Daoy (cell line): ENCODE results near the gene NAA25. TPM values are rescaled to one million over a fixed set of nuclear protein-coding genes. Genes with fewer than 3 reads are reported as not detected.

ENCODE experiments used
- total RNA-seq: library from RNA; depleted of rRNA; stranded (reverse); fragments of >200 nt; shearing (Covaris generic); gene quantifications from 2 replicates; pipeline ENCODE4 v1.2.3, GENCODE V29; 2014; rRNA removed

The NAA25 gene
- total RNA-seq, 1 experiment from 2014 or later = 30.2 TPM

Other genes starting within 250 kb of the NAA25 start
- 8.9 and 10.3 TPM in 2 replicates for gene TMEM116, start 95.6 kb downstream of the NAA25 start, total RNA-seq
- 49.8 and 54.2 TPM in 2 replicates for gene ERP29, start 95.4 kb downstream of the NAA25 start, total RNA-seq
- gene TRAFD1, start 16.8 kb upstream of the NAA25 start, total RNA-seq = 34.8 and 36.2 TPM in 2 replicates